Loucy (cell line): Measurements from ENCODE around the gene ALG1L2.
"Not testable (repeated sequence)": the region's sequence is repeated elsewhere in the genome, so short reads cannot be mapped to it uniquely, and the experiment has no call there.

Experiments used
- EZH2phosphoT487 ChIP-seq: fragments of 200-600 bp; IDR thresholded peaks from 2 replicates; pipeline ENCODE4 v1.6.1; 2018; ENCODE audit warnings: antibody characterized with exemption, mild to moderate bottlenecking, moderate library complexity, borderline replicate concordance
- TF ChIP-seq, protein P1 (sequence below): fragments of 200-600 bp; sonication (generic); conservative IDR thresholded peaks from 2 replicates; pipeline ENCODE4 v1.5.1; 2014; ENCODE audit warnings: mild to moderate bottlenecking, antibody characterized with exemption, low read length

DNA sequence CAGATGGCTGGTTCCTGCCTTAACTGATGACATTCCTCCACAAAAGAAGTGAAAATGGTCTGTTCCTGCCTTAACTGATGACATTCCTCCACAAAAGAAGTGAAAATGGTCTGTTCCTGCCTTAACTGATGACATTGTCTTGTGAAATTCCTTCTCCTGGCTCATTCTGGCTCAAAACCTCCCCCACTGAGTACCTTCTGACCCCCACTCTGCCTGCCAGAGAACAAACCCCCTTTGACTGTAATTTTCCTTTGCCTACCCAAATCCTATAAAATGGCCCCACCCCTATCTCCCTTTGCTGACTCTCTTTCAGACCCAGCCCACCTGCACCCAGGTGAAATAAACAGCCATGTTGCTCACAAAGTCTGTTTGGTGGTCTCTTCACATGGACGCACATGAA, 22.5 kb upstream of the ALG1L2 start:
- TF ChIP-seq, protein P1, sequence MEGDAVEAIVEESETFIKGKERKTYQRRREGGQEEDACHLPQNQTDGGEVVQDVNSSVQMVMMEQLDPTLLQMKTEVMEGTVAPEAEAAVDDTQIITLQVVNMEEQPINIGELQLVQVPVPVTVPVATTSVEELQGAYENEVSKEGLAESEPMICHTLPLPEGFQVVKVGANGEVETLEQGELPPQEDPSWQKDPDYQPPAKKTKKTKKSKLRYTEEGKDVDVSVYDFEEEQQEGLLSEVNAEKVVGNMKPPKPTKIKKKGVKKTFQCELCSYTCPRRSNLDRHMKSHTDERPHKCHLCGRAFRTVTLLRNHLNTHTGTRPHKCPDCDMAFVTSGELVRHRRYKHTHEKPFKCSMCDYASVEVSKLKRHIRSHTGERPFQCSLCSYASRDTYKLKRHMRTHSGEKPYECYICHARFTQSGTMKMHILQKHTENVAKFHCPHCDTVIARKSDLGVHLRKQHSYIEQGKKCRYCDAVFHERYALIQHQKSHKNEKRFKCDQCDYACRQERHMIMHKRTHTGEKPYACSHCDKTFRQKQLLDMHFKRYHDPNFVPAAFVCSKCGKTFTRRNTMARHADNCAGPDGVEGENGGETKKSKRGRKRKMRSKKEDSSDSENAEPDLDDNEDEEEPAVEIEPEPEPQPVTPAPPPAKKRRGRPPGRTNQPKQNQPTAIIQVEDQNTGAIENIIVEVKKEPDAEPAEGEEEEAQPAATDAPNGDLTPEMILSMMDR, result not testable (repeated sequence)
- not testable (repeated sequence) for TF ChIP-seq EZH2phosphoT487
